HG03025 (cell line): ENCODE measurements around the gene LRRC9.
"Not testable (repeated sequence)": the region's sequence is repeated elsewhere in the genome, so short reads cannot be mapped to it uniquely, and the experiment has no call there.

Experiments used
- ATAC-seq: cut with Tn5 transposase; IDR thresholded peaks from one replicate; pipeline ENCODE4 v1.9.1; 2021; ENCODE audit warnings: mild to moderate bottlenecking, moderate library complexity; ENCODE audit not compliant: unreplicated experiment, low FRiP score

Gene LRRC9

GRCh38 chr14:59944909-59945308 lies 25.0 kb downstream of the LRRC9 start:
- no peak for ATAC-seq

DNA sequence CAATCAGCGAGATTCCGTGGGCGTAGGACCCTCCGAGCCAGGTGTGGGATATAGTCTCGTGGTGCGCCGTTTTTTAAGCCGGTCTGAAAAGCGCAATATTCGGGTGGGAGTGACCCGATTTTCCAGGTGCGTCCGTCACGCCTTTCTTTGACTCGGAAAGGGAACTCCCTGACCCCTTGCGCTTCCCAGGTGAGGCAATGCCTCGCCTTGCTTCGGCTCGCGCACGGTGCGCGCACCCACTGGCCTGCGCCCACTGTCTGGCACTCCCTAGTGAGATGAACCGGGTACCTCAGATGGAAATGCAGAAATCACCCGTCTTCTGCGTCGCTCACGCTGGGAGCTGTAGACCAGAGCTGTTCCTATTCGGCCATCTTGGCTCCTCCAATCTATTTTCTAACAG lies 32.2 kb downstream of the LRRC9 start:
- ATAC-seq, result not testable (repeated sequence)

- not testable (repeated sequence) for ATAC-seq
These were observed 37.9 kb downstream of the LRRC9 start for GRCh38 chr14:59957890-59958289.

GRCh38 chr14:59959668-59960067 lies 39.7 kb downstream of the LRRC9 start:
- no peak for ATAC-seq

GRCh38 chr14:59961518-59962062 lies 41.6 kb downstream of the LRRC9 start:
- ATAC-seq, result peak; percentile 53

- peak; percentile 15 for ATAC-seq
These were observed 44.5 kb downstream of the LRRC9 start for GRCh38 chr14:59964251-59965007.

DNA sequence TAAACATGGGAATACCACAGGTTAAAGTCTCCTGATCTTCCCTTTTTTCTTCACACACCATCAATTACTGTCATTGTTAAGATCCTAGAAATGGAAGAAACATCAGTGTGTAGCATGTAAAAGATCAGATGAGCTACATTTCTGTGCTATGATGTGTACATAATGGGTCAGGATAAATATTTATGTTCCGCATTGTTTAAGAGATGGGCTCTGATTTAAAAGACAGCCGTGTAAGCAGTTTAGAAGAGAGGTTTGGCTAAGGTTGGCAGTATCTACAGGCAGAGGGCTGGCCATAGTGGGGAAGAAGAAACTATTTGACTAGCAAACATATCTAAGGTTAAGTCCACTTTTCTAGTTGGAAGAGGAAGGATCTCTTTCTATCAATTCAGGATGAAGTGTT lies 49.4 kb downstream of the LRRC9 start:
- no peak for ATAC-seq

DNA sequence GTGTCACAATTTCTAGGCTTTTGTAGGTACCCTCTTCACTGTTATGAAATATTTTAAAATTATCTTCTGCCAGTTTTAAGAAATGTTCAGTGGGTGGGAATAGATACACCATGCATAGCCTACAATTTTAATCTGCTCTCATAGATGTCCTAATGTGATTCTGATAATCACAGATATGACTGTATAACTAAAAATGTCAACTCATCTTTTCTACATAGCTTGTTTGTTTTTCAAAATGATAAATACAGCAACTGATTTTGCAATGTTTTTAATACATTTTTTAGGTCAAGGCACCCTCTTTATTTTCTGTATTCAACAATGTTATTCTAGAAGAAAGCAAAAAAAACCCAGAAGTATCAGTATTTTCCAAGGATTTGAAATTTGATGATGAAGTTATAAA lies 61.6 kb downstream of the LRRC9 start:
- ATAC-seq, result no peak

DNA sequence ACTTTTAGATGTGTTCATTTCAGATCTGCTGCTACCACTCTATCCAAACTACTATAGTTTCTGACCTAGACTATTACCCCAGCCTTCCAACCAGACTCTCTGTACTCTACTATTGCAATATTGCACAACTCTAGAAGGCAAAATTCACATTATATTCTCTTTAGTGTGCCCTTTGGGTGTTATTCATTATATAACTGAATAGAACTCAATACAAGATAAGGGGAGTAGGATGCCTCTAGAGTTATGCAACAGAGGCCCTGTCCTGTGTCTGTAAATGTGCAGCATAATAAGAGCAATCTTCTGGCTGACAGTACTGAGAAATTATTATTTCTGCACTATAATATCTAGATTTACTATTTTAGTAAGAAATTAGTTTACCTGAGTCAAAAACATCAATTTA lies 63.1 kb downstream of the LRRC9 start:
- ATAC-seq, result no peak

DNA sequence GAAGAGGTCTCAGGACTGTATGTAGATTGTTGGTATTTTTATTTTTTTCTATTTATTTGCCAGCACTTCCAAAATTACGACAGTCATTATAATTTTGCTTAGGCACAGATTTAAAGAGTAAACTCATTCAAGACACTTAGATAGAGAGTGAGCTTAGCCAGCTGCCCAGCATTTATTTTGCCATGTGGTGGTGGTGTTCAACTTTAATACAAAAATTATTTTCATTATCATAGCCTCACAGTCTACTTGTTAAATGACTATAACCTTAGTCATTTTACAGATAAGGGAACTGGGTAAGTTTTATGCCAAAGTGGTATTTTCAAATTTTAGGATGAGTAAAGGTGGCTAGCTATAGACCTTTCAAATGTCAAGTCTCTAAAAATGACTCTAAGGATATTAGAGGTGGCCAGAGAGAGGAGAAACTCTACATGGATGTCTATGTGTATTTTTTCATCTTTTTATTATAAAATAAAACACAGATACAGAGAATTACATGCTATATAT lies 66.7 kb downstream of the LRRC9 start:
- no peak for ATAC-seq

DNA sequence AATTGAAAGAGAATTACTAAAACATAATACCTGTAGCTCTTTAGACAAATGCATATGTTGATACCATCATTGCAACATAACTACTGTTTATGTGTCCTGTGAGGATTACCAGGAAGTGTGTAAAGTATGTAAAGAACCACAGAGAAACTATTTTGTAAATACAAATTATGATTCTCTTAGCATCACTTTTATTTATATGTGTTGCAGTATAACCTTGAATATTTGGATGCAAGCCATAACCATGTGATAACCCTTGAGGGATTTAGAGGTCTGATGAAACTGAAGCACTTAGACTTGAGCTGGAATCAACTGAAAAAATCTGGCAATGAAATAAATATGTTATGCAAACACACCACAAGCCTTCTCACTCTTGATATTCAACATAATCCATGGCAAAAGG lies 77.5 kb downstream of the LRRC9 start:
- no peak for ATAC-seq

GRCh38 chr14:59997966-59998365 lies 78.0 kb downstream of the LRRC9 start:
- ATAC-seq, result no peak

GRCh38 chr14:59998564-59998963 lies 78.6 kb downstream of the LRRC9 start:
- no peak for ATAC-seq

DNA sequence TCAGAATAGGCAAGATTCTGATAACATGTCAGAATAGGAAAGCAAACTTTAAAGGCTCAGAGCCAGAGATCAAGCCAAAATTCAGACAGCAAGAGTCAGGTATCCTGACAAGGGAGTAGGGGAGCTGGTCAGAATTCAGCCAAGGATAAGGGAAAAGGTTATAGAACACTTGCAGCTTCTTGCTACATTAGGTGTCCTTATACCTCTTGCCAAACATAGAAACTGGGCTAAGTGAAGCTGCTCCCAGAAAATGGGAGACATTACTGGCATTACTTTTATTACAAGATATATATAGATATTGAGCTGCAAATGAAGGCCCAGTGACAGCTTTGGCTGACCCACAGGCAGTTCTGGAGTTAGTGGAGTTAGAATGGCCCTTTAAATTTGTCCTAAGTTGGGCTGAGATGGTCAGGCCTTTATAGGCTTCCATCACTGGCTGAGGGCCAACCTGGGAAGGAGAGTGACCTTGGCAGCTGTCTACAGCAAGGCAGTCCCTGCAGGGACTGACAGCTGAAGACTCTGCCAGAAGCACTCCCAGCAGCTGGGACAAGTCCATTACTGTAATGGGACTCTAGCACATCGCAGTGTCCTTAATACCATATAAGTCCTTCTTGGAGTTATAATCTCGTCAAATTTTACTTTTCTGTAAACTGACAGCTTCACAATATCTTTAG lies 83.0 kb downstream of the LRRC9 start:
- no peak for ATAC-seq

DNA sequence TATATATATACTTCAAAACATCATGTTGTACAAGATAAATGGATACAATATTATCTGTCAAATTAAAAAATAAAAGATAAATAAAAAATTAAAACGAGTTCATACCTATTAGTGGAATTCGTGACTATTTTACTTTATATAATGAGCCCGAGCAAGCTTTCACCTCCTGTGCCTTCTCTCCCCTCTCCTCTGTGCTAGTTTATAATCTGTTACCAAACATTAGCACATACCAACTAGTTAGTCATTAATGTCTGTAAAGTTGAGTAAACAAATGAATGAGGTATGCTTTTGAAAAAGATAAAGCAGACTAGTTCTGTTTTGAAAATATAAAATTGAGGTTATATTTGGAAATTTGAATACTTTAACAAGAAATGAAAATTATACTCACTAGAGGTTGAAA lies 84.0 kb downstream of the LRRC9 start:
- no peak for ATAC-seq

GRCh38 chr14:60008042-60008441 lies 88.1 kb downstream of the LRRC9 start:
- ATAC-seq, result no peak

- ATAC-seq, result not testable (repeated sequence)
These were observed 90.3 kb downstream of the LRRC9 start for GRCh38 chr14:60010263-60010662.

DNA sequence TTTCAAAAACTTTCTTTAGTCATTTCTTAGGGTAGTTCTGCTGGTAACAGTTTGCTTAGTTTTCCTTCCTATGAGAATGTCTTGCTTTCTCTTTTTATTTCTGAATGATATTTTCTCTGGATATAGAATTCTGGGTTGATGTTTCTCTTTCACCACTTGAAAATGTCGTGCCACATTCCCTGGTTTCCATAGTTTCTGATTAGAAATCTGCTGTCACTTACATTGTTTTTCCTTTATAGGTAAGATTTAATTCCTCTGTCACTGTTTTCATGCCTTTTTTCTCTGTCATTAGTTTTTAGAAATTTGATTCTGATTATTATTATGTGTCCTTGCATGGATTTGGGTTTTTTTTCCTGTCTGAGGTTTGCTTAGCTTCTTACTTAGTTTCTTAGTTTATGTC lies 94.5 kb downstream of the LRRC9 start:
- no peak for ATAC-seq

DNA sequence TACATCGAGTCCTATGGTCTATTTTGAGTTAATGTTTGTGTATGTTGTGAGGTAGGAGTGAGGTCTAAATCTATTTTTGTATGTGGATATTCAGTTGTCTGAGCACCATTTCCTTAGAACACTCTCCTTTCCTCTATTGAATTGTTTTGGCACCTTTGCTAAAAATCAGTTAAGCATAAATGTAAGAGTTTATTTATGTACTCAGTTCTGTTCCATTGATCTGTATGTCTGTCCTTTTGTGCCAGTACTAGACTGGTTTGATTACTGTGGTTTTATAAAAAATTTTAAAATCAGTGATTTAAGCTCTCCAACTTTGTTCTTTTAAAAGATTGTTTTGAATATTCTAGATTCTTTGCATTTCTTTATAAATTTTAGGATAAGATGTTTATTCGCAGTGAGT lies 101.7 kb downstream of the LRRC9 start:
- no peak for ATAC-seq

DNA sequence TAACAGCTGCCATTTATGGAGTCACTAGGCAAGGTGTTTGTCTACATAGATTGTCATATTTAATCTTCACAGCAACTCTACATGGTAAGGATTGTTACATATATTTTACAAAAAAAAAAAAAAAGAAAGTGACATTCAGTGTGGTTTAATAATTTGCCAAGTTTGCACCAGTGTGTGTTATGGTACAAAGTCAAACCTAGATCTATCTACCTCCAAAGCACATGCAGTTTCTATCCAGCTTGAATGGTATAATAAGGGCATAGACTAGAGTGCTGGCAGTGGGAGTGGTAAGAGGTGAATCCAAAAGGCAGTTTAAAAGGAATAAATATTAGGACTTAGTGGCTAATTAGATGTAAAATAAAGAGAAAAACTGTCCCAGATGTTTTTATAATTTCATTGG lies 105.6 kb downstream of the LRRC9 start:
- no peak for ATAC-seq

GRCh38 chr14:60035177-60035576 lies 115.2 kb downstream of the LRRC9 start:
- no peak for ATAC-seq

DNA sequence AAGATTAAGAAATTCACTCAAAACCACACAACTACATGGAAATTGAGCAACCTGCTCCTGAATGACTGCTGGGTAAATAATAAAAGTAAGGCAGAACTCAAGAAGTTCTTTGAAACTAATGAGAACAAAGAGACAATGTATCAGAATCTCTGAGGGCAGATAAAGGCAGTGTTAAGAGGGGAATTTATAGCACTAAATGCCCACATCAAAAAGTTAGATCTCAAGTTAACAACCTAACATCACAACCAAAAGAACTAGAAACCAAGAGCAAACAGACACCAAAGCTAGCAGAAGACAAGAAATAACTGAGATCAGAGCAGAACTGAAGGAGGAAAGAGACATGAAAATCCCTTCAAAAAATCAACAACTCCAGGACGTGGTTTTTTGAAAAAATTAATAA lies 128.0 kb downstream of the LRRC9 start:
- ATAC-seq, result not testable (repeated sequence)
